Neuronal stem cell (in vitro differentiated cells): Measurements from ENCODE around the gene TP73.

Experiments used
- DNase-seq: peaks from one replicate; pipeline ENCODE4 v3.0.0-alpha.2; 2013; ENCODE audit warnings: low spot score
- H2AFZ ChIP-seq: one replicate; pipeline ENCODE4 v1.6.1; 2013; ENCODE audit warnings: mild to moderate bottlenecking, low read length, inconsistent platforms
- H2AK5ac ChIP-seq: 2 replicates; pipeline ENCODE4 v1.6.1; 2013; ENCODE audit warnings: low read depth, mild to moderate bottlenecking, inconsistent platforms, low read length, moderate library complexity, mixed read lengths
- H2BK120ac ChIP-seq: 2 replicates; pipeline ENCODE4 v1.6.1; 2013; ENCODE audit warnings: low read depth, mild to moderate bottlenecking, inconsistent platforms, low read length, moderate library complexity, mixed read lengths
- H2BK12ac ChIP-seq: one replicate; pipeline ENCODE4 v1.6.1; 2013; ENCODE audit warnings: low read length, inconsistent platforms
- H2BK15ac ChIP-seq: 2 replicates; pipeline ENCODE4 v1.6.1; 2013; ENCODE audit warnings: mild to moderate bottlenecking, low read length, inconsistent platforms, mixed read lengths
- H2BK5ac ChIP-seq: one replicate; pipeline ENCODE4 v1.6.1; 2013; ENCODE audit warnings: inconsistent platforms, mild to moderate bottlenecking, low read length, moderate library complexity
- H3K14ac ChIP-seq: one replicate; pipeline ENCODE4 v1.6.1; 2013; ENCODE audit warnings: low read length, inconsistent platforms
- H3K18ac ChIP-seq: 2 replicates; pipeline ENCODE4 v1.6.1; 2013; ENCODE audit warnings: low read length, inconsistent platforms
- H3K23ac ChIP-seq: 2 replicates; pipeline ENCODE4 v1.6.1; 2013; ENCODE audit warnings: low read depth, mild to moderate bottlenecking, mixed read lengths, low read length, inconsistent platforms; ENCODE audit not compliant: poor library complexity
- H3K27ac ChIP-seq: replicated peaks from 3 replicates; pipeline ENCODE4 v1.5.1; 2013; ENCODE audit warnings: low read length, inconsistent platforms
- H3K27me3 ChIP-seq, 3 experiments: 2 replicates each; pipeline ENCODE4 v1.6.1; 2013; ENCODE audit warnings: low read length in 3 of 3, mild to moderate bottlenecking in 2 of 3, inconsistent platforms in 1 of 3, low read depth in 1 of 3, mixed read lengths in 1 of 3, moderate library complexity in 1 of 3; ENCODE audit not compliant: control insufficient read depth in 3 of 3, insufficient read depth in 3 of 3
- H3K36me3 ChIP-seq, 2 donors: replicated peaks in 1 of 2; 2 replicates each; pipeline ENCODE4 v1.6.1; 2013; ENCODE audit warnings: low read length in 2 of 2; ENCODE audit not compliant: control insufficient read depth in 2 of 2, insufficient read depth in 2 of 2
- H3K4ac ChIP-seq: 2 replicates; pipeline ENCODE4 v1.6.1; 2013; ENCODE audit warnings: inconsistent platforms, mild to moderate bottlenecking, low read length, moderate library complexity
- H3K4me1 ChIP-seq, 2 donors: 1 replicate in 1 of 2; 2 replicates in 1 of 2; pipeline ENCODE4 v1.6.1; 2013; ENCODE audit warnings: low read length in 2 of 2, low read depth in 1 of 2; ENCODE audit not compliant: control insufficient read depth in 2 of 2, insufficient read depth in 1 of 2
- H3K4me2 ChIP-seq: one replicate; pipeline ENCODE4 v1.6.1; 2013; ENCODE audit warnings: mild to moderate bottlenecking, low read length, inconsistent platforms; ENCODE audit not compliant: insufficient read depth, poor library complexity, severe bottlenecking
- H3K4me3 ChIP-seq, 2 donors: 2 replicates each; pipeline ENCODE4 v1.5.1; 2013; ENCODE audit warnings: low read length in 2 of 2, mild to moderate bottlenecking in 2 of 2, inconsistent platforms in 1 of 2, moderate library complexity in 1 of 2
- H3K79me1 ChIP-seq: one replicate; pipeline ENCODE4 v1.6.1; 2013; ENCODE audit warnings: low read depth, mild to moderate bottlenecking, inconsistent platforms, low read length, moderate library complexity
- H3K9ac ChIP-seq: one replicate; pipeline ENCODE4 v1.6.1; 2013; ENCODE audit warnings: mild to moderate bottlenecking, low read depth, low read length, inconsistent platforms; ENCODE audit not compliant: poor library complexity
- H3K9me3 ChIP-seq, 2 donors: replicated peaks in 1 of 2; 2 replicates each; pipeline versions ENCODE3 to v1.6.1; 2013; ENCODE audit warnings: low read length in 2 of 2, mild to moderate bottlenecking in 2 of 2, inconsistent platforms in 1 of 2, low read depth in 1 of 2, mixed read lengths in 1 of 2, moderate library complexity in 1 of 2; ENCODE audit not compliant: control insufficient read depth in 2 of 2, insufficient read depth in 1 of 2
- H4K8ac ChIP-seq: one replicate; pipeline ENCODE4 v1.6.1; 2013; ENCODE audit warnings: low read depth, mild to moderate bottlenecking, inconsistent platforms, low read length, moderate library complexity
- H4K91ac ChIP-seq: one replicate; pipeline ENCODE4 v1.6.1; 2013; ENCODE audit warnings: low read length, low read depth, mild to moderate bottlenecking, inconsistent platforms; ENCODE audit not compliant: poor library complexity
- WGBS, 2 donors: extraction: QIAGEN DNeasy Blood & Tissue Kit; methylation state at CpG; one replicate each; pipeline ENCODE4 v1.1.7; 2013; ENCODE audit warnings: missing lambda C conversion rate in 2 of 2, mixed read lengths in 1 of 2; ENCODE audit not compliant: insufficient read length in 2 of 2, insufficient replicate concordance in 1 of 2; ENCODE audit errors: extremely low coverage in 2 of 2; 5-methylcytosine and 5-hydroxymethylcytosine counted together

TP73 gene

DNA sequence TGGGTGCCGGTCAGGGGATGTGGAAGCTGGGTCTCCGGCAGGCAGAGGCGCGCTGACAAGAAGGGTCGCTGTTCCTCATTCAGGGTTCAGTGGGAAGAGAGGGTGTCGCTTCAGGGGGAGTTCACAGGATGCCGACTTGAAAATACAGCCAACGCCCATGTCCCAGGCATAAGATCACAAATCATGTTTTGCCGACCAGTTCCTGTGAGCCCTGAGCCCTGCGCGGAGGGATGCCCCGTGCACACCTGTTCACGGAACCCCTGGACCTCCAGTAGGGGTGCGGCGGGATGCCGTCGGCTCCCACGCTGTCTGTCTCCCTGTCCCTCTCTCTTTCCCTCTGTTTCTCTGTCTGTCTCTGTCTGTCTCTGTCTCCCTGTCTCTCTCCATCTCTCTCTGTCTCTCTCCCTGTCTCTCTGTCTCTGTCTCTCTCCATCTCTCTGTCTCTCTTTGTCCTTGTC, 26.8 kb downstream of the TP73 start:
- Histone ChIP-seq H3K27ac (no peak overlapping the region), H3K23ac (peak overlapping the region; percentile 73), H2BK15ac (peak overlapping the region; percentile 58), H2AFZ (no peak overlapping the region), H3K36me3 (no peaks in the 10 kb centered on the region), H3K4ac (no peak overlapping the region), H3K4me3 (no peak overlapping the region), H3K9ac (no peak overlapping the region), H3K18ac (peak overlapping the region; percentile 76), H4K91ac (no peak overlapping the region), H3K79me1 (peaks cover 2% of the 10 kb centered on the region), H4K8ac (no peak overlapping the region), H2BK120ac (no peak overlapping the region), H3K14ac (peak overlapping the region; percentile 82), H2BK5ac (no peak overlapping the region), H3K4me2 (no peak overlapping the region), H3K9me3 (no peaks in the 10 kb centered on the region), H2BK12ac (peak overlapping the region; percentile 75), H3K27me3 (peaks cover 0 to 67% (median 3%) of the 10 kb centered on the region in 3 experiments), H3K4me1 (peaks cover 0 to 8% of the 10 kb centered on the region in 2 donors), H2AK5ac (peak overlapping the region; percentile 92)
- WGBS, 2 donors, result no CpG with 5 or more reads among the region's 18 CpGs
- DNase-seq, result no peak

DNA sequence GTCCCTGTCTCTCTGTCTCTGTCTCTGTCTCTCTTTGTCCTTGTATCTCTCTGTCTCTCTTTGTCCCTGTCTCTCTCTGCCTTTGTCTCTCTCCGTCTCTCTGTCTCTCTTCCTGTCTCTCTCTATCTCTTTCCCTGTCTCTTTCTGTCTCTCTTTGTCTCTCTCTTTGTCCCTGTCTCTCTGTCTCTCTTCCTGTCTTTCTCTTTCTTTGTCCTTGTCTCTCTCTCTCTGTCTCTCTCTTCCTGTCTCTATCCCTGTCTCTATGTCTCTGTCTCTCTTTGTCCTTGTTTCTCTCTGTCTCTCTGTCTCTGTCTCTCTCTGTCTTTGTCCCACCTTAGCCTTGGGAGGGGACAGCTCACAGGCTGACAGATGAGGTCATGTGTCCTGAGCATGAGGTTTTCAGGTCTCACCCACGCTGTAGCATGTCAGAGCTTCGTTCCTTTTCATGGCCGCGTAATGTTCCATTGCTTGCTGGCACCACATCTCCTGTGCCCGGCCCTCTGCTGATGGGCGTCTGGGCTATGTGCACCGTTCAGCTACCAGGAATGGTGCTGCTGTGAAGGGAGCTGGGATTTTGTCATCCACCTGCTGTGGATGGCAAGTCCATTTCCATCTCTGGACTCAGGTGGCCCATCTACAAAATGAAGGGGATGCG, 27.6 kb downstream of the TP73 start:
- H3K79me1 ChIP-seq, result peaks cover 2% of the 10 kb centered on the region
- no peak overlapping the region for H4K91ac ChIP-seq
- no CpG with 5 or more reads among the region's 9 CpGs for WGBS, 2 donors
- no peak overlapping the region for H3K4ac ChIP-seq
- no peak overlapping the region for H3K18ac ChIP-seq
- no peak overlapping the region for H2BK12ac ChIP-seq
- H2BK15ac ChIP-seq, result no peak overlapping the region
- H2BK5ac ChIP-seq, result no peak overlapping the region
- H2AK5ac ChIP-seq, result peak overlapping the region; percentile 97
- no peak overlapping the region for H3K23ac ChIP-seq
- no peak overlapping the region for H2AFZ ChIP-seq
- no peaks in the 10 kb centered on the region for H3K9me3 ChIP-seq
- H3K9ac ChIP-seq, result no peak overlapping the region
- H3K4me1 ChIP-seq, result peaks cover 0 to 11% of the 10 kb centered on the region in 2 donors
- H3K14ac ChIP-seq, result no peak overlapping the region
- H3K27me3 ChIP-seq, result peaks cover 0 to 71% (median 9%) of the 10 kb centered on the region in 3 experiments
- no peak overlapping the region for H3K27ac ChIP-seq
- no peak overlapping the region for H2BK120ac ChIP-seq
- no peak for DNase-seq
- H3K36me3 ChIP-seq, result no peaks in the 10 kb centered on the region
- peak overlapping the region in 1 of 2 donors; percentile 19 for H3K4me3 ChIP-seq
- no peak overlapping the region for H4K8ac ChIP-seq
- no peak overlapping the region for H3K4me2 ChIP-seq

DNA sequence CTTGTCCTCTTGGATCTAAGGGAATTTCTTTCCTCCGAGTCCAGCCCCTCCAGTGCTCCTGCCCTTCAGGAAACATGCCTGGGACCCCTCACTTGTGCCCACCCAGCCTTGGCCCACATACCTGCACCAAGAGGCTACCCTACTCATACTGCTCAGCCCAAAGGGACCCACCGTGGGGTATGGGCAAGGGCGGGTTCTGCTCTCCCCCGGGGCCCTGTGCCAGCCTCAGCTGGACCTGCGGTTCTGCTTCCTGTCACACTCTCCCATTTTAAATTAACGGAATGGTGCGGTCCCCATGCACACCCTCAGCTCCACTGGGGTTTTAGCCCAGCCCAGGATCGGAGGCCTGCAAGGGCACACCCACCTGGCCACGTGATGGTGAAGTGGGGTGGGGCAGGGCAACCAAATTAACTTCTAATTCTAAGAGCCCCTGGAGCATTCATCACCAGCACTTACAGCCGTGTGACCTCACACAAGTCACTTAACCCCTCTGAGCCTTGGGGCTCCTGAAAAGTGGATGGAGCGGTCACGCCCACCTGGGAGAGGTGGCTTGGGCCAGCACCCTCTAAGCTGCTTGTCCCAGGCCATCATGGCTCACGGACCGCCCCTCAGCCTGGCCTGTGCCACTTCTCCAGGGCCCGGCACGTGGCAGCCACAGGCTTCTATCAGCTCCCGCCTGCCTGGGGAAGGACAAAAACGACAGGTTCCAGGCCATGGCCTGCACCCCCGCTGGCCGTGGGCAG, 28.3 kb downstream of the TP73 start:
- Histone ChIP-seq H3K18ac (peak overlapping the region; percentile 94), H2AK5ac (peak overlapping the region; percentile 97), H3K23ac (peak overlapping the region; percentile 94), H3K27me3 (peaks cover 0 to 74% (median 14%) of the 10 kb centered on the region in 3 experiments), H3K79me1 (peaks cover 2% of the 10 kb centered on the region), H3K9me3 (no peaks in the 10 kb centered on the region), H2BK5ac (peak overlapping the region; percentile 93), H3K9ac (no peak overlapping the region), H3K4me2 (no peak overlapping the region), H2BK15ac (peak overlapping the region; percentile 96), H3K4ac (no peak overlapping the region), H2BK12ac (peak overlapping the region; percentile 41), H3K27ac (no peak overlapping the region), H3K36me3 (no peaks in the 10 kb centered on the region), H2BK120ac (peak overlapping the region; percentile 16), H4K8ac (peak overlapping the region; percentile 65), H2AFZ (peak overlapping the region; percentile 28), H3K4me1 (peaks cover 0 to 11% of the 10 kb centered on the region in 2 donors), H3K14ac (peak overlapping the region; percentile 67), H3K4me3 (no peak overlapping the region), H4K91ac (no peak overlapping the region)
- no peak for DNase-seq
- no CpG with 5 or more reads among the region's 20 CpGs for WGBS, 2 donors
